H9 (cell line): ENCODE measurements around the gene SH3RF2. TPM values are rescaled to one million over a fixed set of nuclear protein-coding genes. Genes with fewer than 3 reads are reported as not detected.

Experiments used
- DNase-seq: peaks from one replicate; pipeline ENCODE4 v3.0.0-alpha.2; 2017
- H2AFZ ChIP-seq: one replicate; pipeline ENCODE4 v1.6.1; 2013; ENCODE audit warnings: mild to moderate bottlenecking, low read length, control low read depth, moderate library complexity
- H2AK5ac ChIP-seq: 2 replicates; pipeline ENCODE4 v1.6.1; 2013; ENCODE audit warnings: low read length, control low read depth, mixed read lengths; ENCODE audit not compliant: insufficient read length
- H2BK120ac ChIP-seq: one replicate; pipeline ENCODE4 v1.6.1; 2013; ENCODE audit warnings: low read depth, mild to moderate bottlenecking, low read length, control low read depth, inconsistent platforms; ENCODE audit not compliant: poor library complexity, severe bottlenecking
- H2BK12ac ChIP-seq: 2 replicates; pipeline ENCODE4 v1.6.1; 2013; ENCODE audit warnings: low read length, control low read depth, mixed read lengths, low read depth; ENCODE audit not compliant: insufficient read length
- H2BK15ac ChIP-seq: 2 replicates; pipeline ENCODE4 v1.6.1; 2013; ENCODE audit warnings: low read depth, low read length, control low read depth
- H2BK20ac ChIP-seq: one replicate; pipeline ENCODE4 v1.6.1; 2013; ENCODE audit warnings: low read depth, mild to moderate bottlenecking, low read length, control low read depth, inconsistent platforms; ENCODE audit not compliant: poor library complexity, severe bottlenecking
- H2BK5ac ChIP-seq: 2 replicates; pipeline ENCODE4 v1.6.1; 2013; ENCODE audit warnings: low read length, control low read depth, mixed read lengths; ENCODE audit not compliant: insufficient read length
- H3K14ac ChIP-seq: 2 replicates; pipeline ENCODE4 v1.6.1; 2013; ENCODE audit warnings: low read length, control low read depth; ENCODE audit not compliant: insufficient read depth
- H3K18ac ChIP-seq: 2 replicates; pipeline ENCODE4 v1.6.1; 2013; ENCODE audit warnings: low read depth, mild to moderate bottlenecking, mixed read lengths, low read length, control low read depth; ENCODE audit not compliant: insufficient read length
- H3K23ac ChIP-seq: 2 replicates; pipeline ENCODE4 v1.6.1; 2013; ENCODE audit warnings: low read length, control low read depth, mixed read lengths, low read depth; ENCODE audit not compliant: insufficient read length
- H3K23me2 ChIP-seq: 2 replicates; pipeline ENCODE4 v1.6.1; 2013; ENCODE audit warnings: low read depth, mild to moderate bottlenecking, mixed read lengths, low read length, control low read depth; ENCODE audit not compliant: insufficient read length, poor library complexity, severe bottlenecking
- H3K27ac ChIP-seq: 2 replicates; pipeline ENCODE4 v1.5.1; 2013; ENCODE audit warnings: low read length, control low read depth, mixed read lengths, low read depth; ENCODE audit not compliant: insufficient read length
- H3K27me3 ChIP-seq: 2 replicates; pipeline ENCODE4 v1.6.1; 2013; ENCODE audit warnings: low read length, control low read depth, inconsistent platforms; ENCODE audit not compliant: insufficient read depth
- H3K4ac ChIP-seq: 2 replicates; pipeline ENCODE4 v1.6.1; 2013; ENCODE audit warnings: low read depth, mild to moderate bottlenecking, control low read depth, inconsistent platforms, low read length, moderate library complexity
- H3K4me1 ChIP-seq: 2 replicates; pipeline ENCODE4 v1.6.1; 2013; ENCODE audit warnings: low read length, control low read depth, inconsistent platforms; ENCODE audit not compliant: insufficient read depth
- H3K4me2 ChIP-seq: 2 replicates; pipeline ENCODE4 v1.6.1; 2013; ENCODE audit warnings: low read length, control low read depth, mixed read lengths; ENCODE audit not compliant: insufficient read length, insufficient read depth
- H3K56ac ChIP-seq: 2 replicates; pipeline ENCODE4 v1.6.1; 2013; ENCODE audit warnings: low read depth, mild to moderate bottlenecking, mixed read lengths, low read length, control low read depth; ENCODE audit not compliant: insufficient read length
- H3K79me1 ChIP-seq: 2 replicates; pipeline ENCODE4 v1.6.1; 2013; ENCODE audit warnings: low read depth, mild to moderate bottlenecking, moderate library complexity, low read length, control low read depth, inconsistent platforms; ENCODE audit not compliant: insufficient read depth, poor library complexity, severe bottlenecking
- H3K79me2 ChIP-seq: 2 replicates; pipeline ENCODE4 v1.6.1; 2013; ENCODE audit warnings: low read length, control low read depth, inconsistent platforms; ENCODE audit not compliant: insufficient read depth
- H3K9ac ChIP-seq: 2 replicates; pipeline ENCODE4 v1.6.1; 2013; ENCODE audit warnings: low read length, control low read depth, mixed read lengths; ENCODE audit not compliant: insufficient read length; ENCODE audit errors: extremely low read depth
- H3K9me3 ChIP-seq: one replicate; pipeline ENCODE4 v1.6.1; 2013; ENCODE audit warnings: low read depth, low read length, inconsistent platforms; ENCODE audit not compliant: control insufficient read depth
- H3T11ph ChIP-seq: one replicate; pipeline ENCODE4 v1.6.1; 2013; ENCODE audit warnings: mild to moderate bottlenecking, low read length, control low read depth, inconsistent platforms
- H4K20me1 ChIP-seq: one replicate; pipeline ENCODE4 v1.6.1; 2013; ENCODE audit not compliant: control insufficient read depth, insufficient read length, insufficient read depth
- H4K5ac ChIP-seq: 2 replicates; pipeline ENCODE4 v1.6.1; 2013; ENCODE audit warnings: low read depth, mild to moderate bottlenecking, mixed read lengths, low read length, control low read depth; ENCODE audit not compliant: insufficient read length
- H4K8ac ChIP-seq: replicated peaks from 2 replicates; pipeline ENCODE4 v1.6.1; 2013; ENCODE audit warnings: low read length, control low read depth, mixed read lengths, low read depth; ENCODE audit not compliant: insufficient read length
- H4K91ac ChIP-seq: 2 replicates; pipeline ENCODE4 v1.6.1; 2013; ENCODE audit warnings: low read depth, mild to moderate bottlenecking, moderate library complexity, mixed read lengths, low read length, control low read depth; ENCODE audit not compliant: insufficient read length
- H3K27ac Mint-ChIP-seq, 3 experiments: 2 replicates in 2 of 3; 3 replicates in 1 of 3; pipeline ENCODE4 v1.8.0; 2020 to 2021; ENCODE audit warnings: mixed read lengths in 3 of 3, mild to moderate bottlenecking in 1 of 3, moderate library complexity in 1 of 3
- H3K27me3 Mint-ChIP-seq: 2 replicates; pipeline ENCODE4 v1.8.0; 2021; ENCODE audit warnings: low read depth, mild to moderate bottlenecking, moderate library complexity, mixed read lengths
- H3K36me3 Mint-ChIP-seq, 3 experiments: 2 replicates in 2 of 3; 3 replicates in 1 of 3; pipeline ENCODE4 v1.8.0; 2020 to 2021; ENCODE audit warnings: low read depth in 3 of 3, mixed read lengths in 3 of 3; ENCODE audit not compliant: insufficient read depth in 1 of 3
- H3K4me1 Mint-ChIP-seq, 2 experiments: 2 replicates each; pipeline ENCODE4 v1.8.0; 2020; ENCODE audit warnings: mixed read lengths in 2 of 2
- H3K4me3 Mint-ChIP-seq, 2 experiments: 2 replicates in 1 of 2; 3 replicates in 1 of 2; pipeline ENCODE4 v1.8.0; 2020 to 2021; ENCODE audit warnings: mild to moderate bottlenecking in 2 of 2, mixed read lengths in 2 of 2, moderate library complexity in 1 of 2
- H3K9me3 Mint-ChIP-seq, 2 experiments: 2 replicates in 1 of 2; 3 replicates in 1 of 2; pipeline ENCODE4 v1.8.0; 2020; ENCODE audit warnings: mild to moderate bottlenecking in 2 of 2, mixed read lengths in 2 of 2, moderate library complexity in 1 of 2
- CTCF ChIP-seq: fragments of 200-600 bp; sonication (generic); conservative IDR thresholded peaks from 3 replicates; pipeline ENCODE4 v1.8.0; 2021; ENCODE audit warnings: antibody characterized with exemption, mild to moderate bottlenecking
- WGBS: extraction: QIAGEN DNeasy Blood & Tissue Kit; methylation state at CpG from one replicate; pipeline ENCODE4 v1.1.7; 2013; ENCODE audit warnings: missing lambda C conversion rate, low lambda C conversion rate, mixed read lengths; ENCODE audit not compliant: insufficient read length; ENCODE audit errors: extremely low coverage; 5-methylcytosine and 5-hydroxymethylcytosine counted together
- total RNA-seq: library from RNA; stranded (reverse); gene quantifications from 2 replicates; pipeline ENCODE4 v1.2.1, GENCODE V29; 2021

Gene SH3RF2
- total RNA-seq, 1 experiment from 2014 or later = 0.66 TPM

- H3K4me2 ChIP-seq = no peak overlapping the region
- H3K27me3 Mint-ChIP-seq = no peaks in the 10 kb centered on the region; the same call in 1 of the 2 replicates
- no peak overlapping the region for H2BK15ac ChIP-seq
- H3K79me2 ChIP-seq = no peaks in the 10 kb centered on the region
- H3K4me1 ChIP-seq = no peaks in the 10 kb centered on the region
- no peak overlapping the region for H4K5ac ChIP-seq
- H3K9me3 ChIP-seq = no peaks in the 10 kb centered on the region
- no peak overlapping the region for H2AFZ ChIP-seq
- no peak overlapping the region for H4K8ac ChIP-seq
- WGBS = no CpG with 5 or more reads among the region's 2 CpGs
- H3K9ac ChIP-seq = no peak overlapping the region
- no peak overlapping the region for H2BK20ac ChIP-seq
- DNase-seq = no peak
- no peak overlapping the region for H2BK120ac ChIP-seq
- no peaks in the 10 kb centered on the region for H3K36me3 Mint-ChIP-seq
- H3K56ac ChIP-seq = no peak overlapping the region
- H3K9me3 Mint-ChIP-seq = no peaks in the 10 kb centered on the region
- no peak overlapping the region for H3K4me3 Mint-ChIP-seq
- no peaks in the 10 kb centered on the region for H3K4me1 Mint-ChIP-seq
- H3K4ac ChIP-seq = no peak overlapping the region
- no peak overlapping the region for H3T11ph ChIP-seq
- no peak overlapping the region for H2BK12ac ChIP-seq
- H3K27ac Mint-ChIP-seq = no peak overlapping the region
- no peak overlapping the region for H3K18ac ChIP-seq
- H3K14ac ChIP-seq = no peak overlapping the region
- no peaks in the 10 kb centered on the region for H3K79me1 ChIP-seq
- H3K23me2 ChIP-seq = no peaks in the 10 kb centered on the region
- H4K20me1 ChIP-seq = no peaks in the 10 kb centered on the region
- no peak overlapping the region for H3K27ac ChIP-seq
- H2BK5ac ChIP-seq = no peak overlapping the region
- no peak overlapping the region for H2AK5ac ChIP-seq
- no peaks in the 10 kb centered on the region for H3K27me3 ChIP-seq
- no peak for TF ChIP-seq CTCF
- H4K91ac ChIP-seq = no peak overlapping the region
- no peak overlapping the region for H3K23ac ChIP-seq
These were observed 30.9 kb downstream of the SH3RF2 start for GRCh38 chr5:145967296-145967695.
